H54 (cell line): Measurements from ENCODE around the gene RNF167.
A peak's percentile ranks its signal among the peaks of the same experiment; 100 is the strongest.

Experiments
- DNase-seq: peaks from one replicate; pipeline ENCODE4 v3.0.0; 2011; ENCODE audit warnings: low spot score, mixed read lengths; ENCODE audit not compliant: insufficient read length
- FAIRE-seq: peaks from 3 replicates; lab custom pipeline; 2011; peaks lifted over from hg19 to GRCh38; lab: Jason Lieb, UNC
- POLR2A ChIP-seq: IDR thresholded peaks from 2 replicates; pipeline ENCODE4 v1.6.1; 2011; ENCODE audit warnings: low read depth, mild to moderate bottlenecking, low read length

The RNF167 gene

GRCh38 chr17:4949321-4950074 lies 9.4 kb downstream of the RNF167 start:
- TF ChIP-seq POLR2A: peak; percentile 34
- no peak for FAIRE-seq
- peak; percentile 61 for DNase-seq

- 0 out of 2 replicates have a peak, but pooled peaks have one; percentile 1 for TF ChIP-seq POLR2A
- FAIRE-seq: no peak
- no peak for DNase-seq
These were observed 10.1 kb downstream of the RNF167 start for GRCh38 chr17:4950075-4950745.

- no peak for TF ChIP-seq POLR2A
- DNase-seq: no peak
- no peak for FAIRE-seq
These were observed 10.7 kb downstream of the RNF167 start, which contains the start of gene ENO3 for GRCh38 chr17:4950746-4951204. TSS of gene ENO3 (plus strand) at chr17:4951119. CDS start at chr17:4951830, 711 bp downstream.

- FAIRE-seq (no peak), DNase-seq (no peak)
- TF ChIP-seq POLR2A: no peak
These were observed 11.4 kb downstream of the RNF167 start for GRCh38 chr17:4951486-4951885.

- peak; percentile 83 for DNase-seq
- no peak for TF ChIP-seq POLR2A
- FAIRE-seq: peak; percentile 72
These were observed 13.4 kb downstream of the RNF167 start for GRCh38 chr17:4953451-4953961.

GRCh38 chr17:4955091-4955490 lies 15.0 kb downstream of the RNF167 start:
- TF ChIP-seq POLR2A: no peak
- DNase-seq (no peak), FAIRE-seq (no peak)

GRCh38 chr17:4956493-4957061 lies 16.5 kb downstream of the RNF167 start:
- DNase-seq: no peak
- FAIRE-seq: no peak
- no peak for TF ChIP-seq POLR2A

- no peak for FAIRE-seq
- no peak for DNase-seq
- TF ChIP-seq POLR2A: no peak
These were observed 18.0 kb downstream of the RNF167 start for GRCh38 chr17:4958102-4958501.

GRCh38 chr17:4959261-4959965 lies 19.3 kb downstream of the RNF167 start:
- no peak for DNase-seq
- FAIRE-seq: no peak
- no peak for TF ChIP-seq POLR2A

GRCh38 chr17:4960279-4960922 lies 20.3 kb downstream of the RNF167 start:
- FAIRE-seq (no peak), DNase-seq (no peak)
- TF ChIP-seq POLR2A: no peak

- FAIRE-seq: no peak
These were observed 25.4 kb downstream of the RNF167 start for GRCh38 chr17:4965311-4965986.

GRCh38 chr17:4966844-4967538 lies 26.9 kb downstream of the RNF167 start:
- FAIRE-seq (peak; percentile 94), DNase-seq (peak; percentile 98)
- no peak for TF ChIP-seq POLR2A

More at GRCh38 chr17:4965311-4965986, 25.4 kb downstream of the RNF167 start:
- TF ChIP-seq POLR2A: no peak
- no peak for DNase-seq
